Measurements from ENCODE around the gene STYXL2.

The STYXL2 gene

DNA sequence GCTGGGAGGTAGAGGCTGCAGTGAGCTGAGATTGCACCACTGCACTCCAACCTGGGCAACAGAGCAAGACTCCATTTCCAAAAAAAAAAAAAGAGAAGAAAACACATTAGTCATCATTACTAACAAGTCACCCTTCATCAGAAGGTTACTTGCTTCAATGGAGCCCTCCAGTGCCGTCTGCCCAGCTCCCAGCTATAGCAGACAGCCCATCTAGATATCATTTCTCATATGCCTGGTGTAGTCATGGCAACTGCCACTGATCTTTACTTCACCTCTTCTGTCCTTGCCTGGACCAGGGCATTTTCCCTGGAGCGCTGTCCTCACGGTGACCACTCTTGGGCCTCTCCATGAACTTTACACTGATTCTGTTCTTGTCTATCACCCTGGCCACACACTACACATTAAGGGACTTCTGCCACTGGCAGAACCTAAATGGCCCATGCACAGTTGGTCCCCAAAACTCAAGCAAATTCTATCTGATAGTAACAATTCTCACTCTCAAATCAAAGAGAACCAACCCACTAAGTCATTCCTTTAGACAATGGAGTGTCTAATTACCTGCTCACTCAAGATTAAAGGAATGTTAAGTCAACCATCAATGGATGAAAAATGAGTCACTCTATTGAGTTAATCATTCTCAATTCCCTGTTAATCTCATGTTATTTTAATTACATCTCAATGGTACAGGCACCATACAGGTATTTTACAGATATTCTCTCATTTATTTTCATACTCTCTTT is 16.6 kb upstream of the STYXL2 start:
- TF ChIP-seq FOXP2 (optimal IDR thresholded peaks at IDR 0.05; ENCODE audit: borderline replicate concordance, extremely low read depth, extremely low read length, insufficient read depth) = no peak
- no peak for TF ChIP-seq POLR2AphosphoS5 (IDR thresholded peaks at IDR 0.05; ENCODE audit: low read depth, low read length)
- TF ChIP-seq SIN3A (IDR thresholded peaks at IDR 0.05; ENCODE audit: borderline replicate concordance, insufficient read depth, low read length) = no peak
- TF ChIP-seq, protein P1, sequence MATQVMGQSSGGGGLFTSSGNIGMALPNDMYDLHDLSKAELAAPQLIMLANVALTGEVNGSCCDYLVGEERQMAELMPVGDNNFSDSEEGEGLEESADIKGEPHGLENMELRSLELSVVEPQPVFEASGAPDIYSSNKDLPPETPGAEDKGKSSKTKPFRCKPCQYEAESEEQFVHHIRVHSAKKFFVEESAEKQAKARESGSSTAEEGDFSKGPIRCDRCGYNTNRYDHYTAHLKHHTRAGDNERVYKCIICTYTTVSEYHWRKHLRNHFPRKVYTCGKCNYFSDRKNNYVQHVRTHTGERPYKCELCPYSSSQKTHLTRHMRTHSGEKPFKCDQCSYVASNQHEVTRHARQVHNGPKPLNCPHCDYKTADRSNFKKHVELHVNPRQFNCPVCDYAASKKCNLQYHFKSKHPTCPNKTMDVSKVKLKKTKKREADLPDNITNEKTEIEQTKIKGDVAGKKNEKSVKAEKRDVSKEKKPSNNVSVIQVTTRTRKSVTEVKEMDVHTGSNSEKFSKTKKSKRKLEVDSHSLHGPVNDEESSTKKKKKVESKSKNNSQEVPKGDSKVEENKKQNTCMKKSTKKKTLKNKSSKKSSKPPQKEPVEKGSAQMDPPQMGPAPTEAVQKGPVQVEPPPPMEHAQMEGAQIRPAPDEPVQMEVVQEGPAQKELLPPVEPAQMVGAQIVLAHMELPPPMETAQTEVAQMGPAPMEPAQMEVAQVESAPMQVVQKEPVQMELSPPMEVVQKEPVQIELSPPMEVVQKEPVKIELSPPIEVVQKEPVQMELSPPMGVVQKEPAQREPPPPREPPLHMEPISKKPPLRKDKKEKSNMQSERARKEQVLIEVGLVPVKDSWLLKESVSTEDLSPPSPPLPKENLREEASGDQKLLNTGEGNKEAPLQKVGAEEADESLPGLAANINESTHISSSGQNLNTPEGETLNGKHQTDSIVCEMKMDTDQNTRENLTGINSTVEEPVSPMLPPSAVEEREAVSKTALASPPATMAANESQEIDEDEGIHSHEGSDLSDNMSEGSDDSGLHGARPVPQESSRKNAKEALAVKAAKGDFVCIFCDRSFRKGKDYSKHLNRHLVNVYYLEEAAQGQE (IDR thresholded peaks at IDR 0.05; ENCODE audit: insufficient read depth in 1 of 2, low read depth in 2 of 2, low read length in 2 of 2) = no peak
- TF ChIP-seq TAF1 (IDR thresholded peaks at IDR 0.05; ENCODE audit: borderline replicate concordance, insufficient read depth, low read length) = no peak

GRCh38 chr1:167077868-167078210 is 16.0 kb upstream of the STYXL2 start:
- TF ChIP-seq TAF1 (IDR thresholded peaks at IDR 0.05; ENCODE audit: borderline replicate concordance, insufficient read depth, low read length) (no peak), FOXP2 (optimal IDR thresholded peaks at IDR 0.05; ENCODE audit: borderline replicate concordance, extremely low read depth, extremely low read length, insufficient read depth) (no peak), POLR2AphosphoS5 (IDR thresholded peaks at IDR 0.05; ENCODE audit: low read depth, low read length) (no peak), SIN3A (IDR thresholded peaks at IDR 0.05; ENCODE audit: borderline replicate concordance, insufficient read depth, low read length) (no peak)
- TF ChIP-seq, protein P1 (IDR thresholded peaks at IDR 0.05; ENCODE audit: insufficient read depth in 1 of 2, low read depth in 2 of 2, low read length in 2 of 2) = no peak

DNA sequence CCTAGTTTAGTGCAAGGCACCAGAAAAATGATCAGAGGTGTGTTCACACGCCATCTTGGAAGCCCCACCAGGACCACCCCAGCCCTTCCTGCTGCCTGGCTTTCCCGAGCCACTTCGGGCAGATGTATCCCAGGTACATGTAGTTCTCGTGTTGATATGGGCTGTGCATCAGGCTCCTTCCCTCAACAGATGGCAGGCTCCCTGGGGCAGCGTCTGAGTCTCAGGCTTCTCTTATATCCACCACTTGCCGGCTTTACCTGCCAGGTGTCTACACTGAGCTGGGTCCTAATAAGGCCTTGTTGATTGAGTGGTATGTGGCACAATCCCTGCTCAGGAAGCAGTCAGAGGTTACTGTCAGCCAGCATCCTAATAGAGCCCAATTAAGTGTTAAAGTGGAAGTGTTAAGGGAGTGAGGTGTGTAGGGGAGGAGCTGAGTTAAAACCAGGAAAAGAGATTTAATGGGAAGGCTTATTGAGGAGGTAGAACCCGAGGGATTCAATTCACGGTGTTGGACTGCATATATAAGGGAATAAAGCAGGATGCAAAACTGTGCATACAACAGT is 12.2 kb upstream of the STYXL2 start:
- no peak for TF ChIP-seq TAF1 (IDR thresholded peaks at IDR 0.05; ENCODE audit: borderline replicate concordance, insufficient read depth, low read length)
- TF ChIP-seq FOXP2 (optimal IDR thresholded peaks at IDR 0.05; ENCODE audit: borderline replicate concordance, extremely low read depth, extremely low read length, insufficient read depth) = no peak
- TF ChIP-seq SIN3A (IDR thresholded peaks at IDR 0.05; ENCODE audit: borderline replicate concordance, insufficient read depth, low read length) = no peak

- TF ChIP-seq, protein P1 (IDR thresholded peaks at IDR 0.05; ENCODE audit: insufficient read depth in 1 of 2, low read depth in 2 of 2, low read length in 2 of 2) = no peak
- no peak for TF ChIP-seq SIN3A (IDR thresholded peaks at IDR 0.05; ENCODE audit: borderline replicate concordance, insufficient read depth, low read length)
- TF ChIP-seq POLR2AphosphoS5 (IDR thresholded peaks at IDR 0.05; ENCODE audit: low read depth, low read length) = no peak
- no peak for TF ChIP-seq TAF1 (IDR thresholded peaks at IDR 0.05; ENCODE audit: borderline replicate concordance, insufficient read depth, low read length)
- TF ChIP-seq FOXP2 (optimal IDR thresholded peaks at IDR 0.05; ENCODE audit: borderline replicate concordance, extremely low read depth, extremely low read length, insufficient read depth) = no peak
Observed at GRCh38 chr1:167082511-167083027, 11.3 kb upstream of the STYXL2 start.

- no peak for TF ChIP-seq TAF1 (IDR thresholded peaks at IDR 0.05; ENCODE audit: borderline replicate concordance, insufficient read depth, low read length)
- TF ChIP-seq, protein P1 (IDR thresholded peaks at IDR 0.05; ENCODE audit: insufficient read depth in 1 of 2, low read depth in 2 of 2, low read length in 2 of 2) = no peak
- TF ChIP-seq FOXP2 (optimal IDR thresholded peaks at IDR 0.05; ENCODE audit: borderline replicate concordance, extremely low read depth, extremely low read length, insufficient read depth) = no peak
- TF ChIP-seq POLR2AphosphoS5 (IDR thresholded peaks at IDR 0.05; ENCODE audit: low read depth, low read length) = no peak
- TF ChIP-seq SIN3A (IDR thresholded peaks at IDR 0.05; ENCODE audit: borderline replicate concordance, insufficient read depth, low read length) = no peak
Observed at GRCh38 chr1:167083066-167083665, 10.7 kb upstream of the STYXL2 start.
